ENCODE results near the gene SLC31A1. TPM values are rescaled to one million over a fixed set of nuclear protein-coding genes. Genes with fewer than 3 reads are reported as not detected.

SLC31A1 gene
- total RNA-seq, 1 experiment from 2014 or later, result 34.4 TPM

- no CpG with 5 or more reads among the region's 2 CpGs for WGBS (ENCODE audit: extremely low coverage, insufficient read length, low lambda C conversion rate)
- Mint-ChIP-seq H3K4me1 (peaks cover 22 to 27% of the 10 kb centered on the region in 2 experiments), H3K27me3 (ENCODE audit: low read depth) (no peaks in the 10 kb centered on the region), H3K9me3 (no peaks in the 10 kb centered on the region; a peak in 1 of 5 replicates), H3K4me3 (no peak overlapping the region), H3K36me3 (ENCODE audit: insufficient read depth in 1 of 3, low read depth in 3 of 3) (peaks cover 0 to 4% (median 0%) of the 10 kb centered on the region in 3 experiments; a peak in 2 of 7 replicates), H3K27ac (no peak overlapping the region)
- Histone ChIP-seq H2BK15ac (ENCODE audit: low read depth, low read length) (no peak overlapping the region), H3K18ac (ENCODE audit: insufficient read length, low read depth, low read length) (no peak overlapping the region), H3K27ac (ENCODE audit: insufficient read length, low read depth, low read length) (no peak overlapping the region), H3K14ac (ENCODE audit: insufficient read depth, low read length) (no peak overlapping the region), H3K9me3 (ENCODE audit: control insufficient read depth, low read depth, low read length) (no peaks in the 10 kb centered on the region), H2BK12ac (ENCODE audit: insufficient read length, low read depth, low read length) (no peak overlapping the region), H3K23ac (ENCODE audit: insufficient read length, low read depth, low read length) (no peak overlapping the region), H3K27me3 (ENCODE audit: insufficient read depth, low read length) (no peaks in the 10 kb centered on the region), H3K79me2 (ENCODE audit: insufficient read depth, low read length) (peaks cover 15% of the 10 kb centered on the region), H4K5ac (ENCODE audit: insufficient read length, low read depth, low read length) (no peak overlapping the region), H4K20me1 (ENCODE audit: control insufficient read depth, insufficient read depth, insufficient read length) (no peaks in the 10 kb centered on the region), H4K8ac (replicated peaks; ENCODE audit: insufficient read length, low read depth, low read length) (no peak overlapping the region), H2BK20ac (ENCODE audit: low read depth, low read length, poor library complexity, severe bottlenecking) (no peak overlapping the region), H4K91ac (ENCODE audit: insufficient read length, low read depth, low read length) (no peak overlapping the region), H3K4me2 (ENCODE audit: insufficient read depth, insufficient read length, low read length) (no peak overlapping the region), H3K23me2 (ENCODE audit: insufficient read length, low read depth, low read length, poor library complexity, severe bottlenecking) (peaks cover 12% of the 10 kb centered on the region), H3K56ac (ENCODE audit: insufficient read length, low read depth, low read length) (no peak overlapping the region), H3K4ac (ENCODE audit: low read depth, low read length) (no peak overlapping the region), H3T11ph (ENCODE audit: low read length) (no peak overlapping the region), H3K4me1 (ENCODE audit: insufficient read depth, low read length) (peaks cover 6% of the 10 kb centered on the region; the same call in 1 of the 2 replicates), H2AFZ (ENCODE audit: low read length) (no peak overlapping the region), H2BK5ac (ENCODE audit: insufficient read length, low read length) (no peak overlapping the region), H2BK120ac (ENCODE audit: low read depth, low read length, poor library complexity, severe bottlenecking) (no peak overlapping the region), H3K79me1 (ENCODE audit: insufficient read depth, low read depth, low read length, poor library complexity, severe bottlenecking) (peaks cover 3% of the 10 kb centered on the region), H3K9ac (ENCODE audit: extremely low read depth, insufficient read length, low read length) (no peak overlapping the region), H2AK5ac (ENCODE audit: insufficient read length, low read length) (no peak overlapping the region)
- no peak for TF ChIP-seq CTCF (conservative IDR thresholded peaks at IDR 0.05)
- DNase-seq, result no peak
These were observed 2.6 kb downstream of the SLC31A1 start for GRCh38 chr9:113223963-113224362.

Measured in H9 (cell line).